NT2/D1 (cell line): ENCODE data around the gene SRCIN1.

Experiments
- DNase-seq: peaks from one replicate; pipeline ENCODE4 v3.0.0-alpha.2; 2011; ENCODE audit warnings: low read depth, low spot score
- H3K27me3 ChIP-seq: 2 replicates; pipeline ENCODE4 v1.6.0; 2011; ENCODE audit warnings: mild to moderate bottlenecking; ENCODE audit not compliant: insufficient read length, insufficient read depth
- H3K36me3 ChIP-seq: 2 replicates; pipeline ENCODE4 v1.6.1; 2011; ENCODE audit warnings: mild to moderate bottlenecking, low read length, mixed read lengths; ENCODE audit not compliant: insufficient read depth, insufficient read length
- H3K4me1 ChIP-seq: 2 replicates; pipeline ENCODE4 v1.5.1; 2011; ENCODE audit not compliant: insufficient read depth, insufficient read length
- H3K4me3 ChIP-seq: 2 replicates; pipeline ENCODE4 v1.5.1; 2011; ENCODE audit warnings: low read depth; ENCODE audit not compliant: insufficient read length
- H3K9ac ChIP-seq: 2 replicates; pipeline ENCODE4 v1.6.0; 2011; ENCODE audit warnings: low read depth; ENCODE audit not compliant: insufficient read length
- H3K9me3 ChIP-seq: 2 replicates; pipeline ENCODE4 v1.5.1; 2011; ENCODE audit warnings: mild to moderate bottlenecking, low read length; ENCODE audit not compliant: insufficient read depth
- SUZ12 ChIP-seq: IDR thresholded peaks from 2 replicates; pipeline ENCODE4 v1.6.1; 2011; ENCODE audit not compliant: insufficient read length, insufficient read depth; ENCODE audit errors: extremely low read depth
- YY1 ChIP-seq: IDR thresholded peaks from 2 replicates; pipeline ENCODE4 v1.6.1; 2011; ENCODE audit not compliant: insufficient read length, insufficient read depth
- ZNF274 ChIP-seq: IDR thresholded peaks from 2 replicates; pipeline ENCODE4 v1.6.1; 2011; ENCODE audit warnings: mild to moderate bottlenecking, low read depth, low read length

The SRCIN1 gene

GRCh38 chr17:38568845-38569510 lies 36.8 kb downstream of the SRCIN1 start:
- Histone ChIP-seq H3K9ac (no peak overlapping the region), H3K36me3 (no peaks in the 10 kb centered on the region), H3K4me1 (peaks cover 44% of the 10 kb centered on the region), H3K4me3 (no peak overlapping the region), H3K9me3 (no peaks in the 10 kb centered on the region), H3K27me3 (peaks cover 72% of the 10 kb centered on the region)
- TF ChIP-seq ZNF274 (no peak), SUZ12 (no peak), YY1 (no peak)
- DNase-seq = no peak

GRCh38 chr17:38568274-38568673 lies 37.5 kb downstream of the SRCIN1 start:
- no peak for TF ChIP-seq ZNF274
- TF ChIP-seq YY1 = no peak
- TF ChIP-seq SUZ12 = no peak
- peaks cover 41% of the 10 kb centered on the region for H3K4me1 ChIP-seq
- H3K9ac ChIP-seq = no peak overlapping the region
- no peak for DNase-seq
- H3K4me3 ChIP-seq = no peak overlapping the region
- no peaks in the 10 kb centered on the region for H3K9me3 ChIP-seq
- peaks cover 72% of the 10 kb centered on the region for H3K27me3 ChIP-seq
- H3K36me3 ChIP-seq = no peaks in the 10 kb centered on the region

- no peak overlapping the region for H3K9ac ChIP-seq
- H3K4me3 ChIP-seq = no peak overlapping the region
- peaks cover 76% of the 10 kb centered on the region for H3K27me3 ChIP-seq
- DNase-seq = no peak
- H3K36me3 ChIP-seq = no peaks in the 10 kb centered on the region
- H3K9me3 ChIP-seq = no peaks in the 10 kb centered on the region
- peaks cover 38% of the 10 kb centered on the region for H3K4me1 ChIP-seq
- TF ChIP-seq ZNF274 (no peak), SUZ12 (no peak), YY1 (no peak)
These were observed 38.4 kb downstream of the SRCIN1 start for GRCh38 chr17:38567350-38567749.

GRCh38 chr17:38566666-38567031 lies 39.1 kb downstream of the SRCIN1 start:
- no peaks in the 10 kb centered on the region for H3K36me3 ChIP-seq
- DNase-seq = no peak
- no peaks in the 10 kb centered on the region for H3K9me3 ChIP-seq
- no peak overlapping the region for H3K4me3 ChIP-seq
- peaks cover 75% of the 10 kb centered on the region for H3K27me3 ChIP-seq
- no peak overlapping the region for H3K9ac ChIP-seq
- H3K4me1 ChIP-seq = peaks cover 34% of the 10 kb centered on the region
- no peak for TF ChIP-seq YY1

GRCh38 chr17:38565853-38566665 lies 39.7 kb downstream of the SRCIN1 start:
- Histone ChIP-seq H3K4me3 (no peak overlapping the region), H3K4me1 (peaks cover 32% of the 10 kb centered on the region), H3K36me3 (no peaks in the 10 kb centered on the region), H3K9me3 (no peaks in the 10 kb centered on the region), H3K27me3 (peaks cover 69% of the 10 kb centered on the region), H3K9ac (no peak overlapping the region)
- TF ChIP-seq YY1 (no peak), ZNF274 (no peak), SUZ12 (no peak)
- DNase-seq = no peak

GRCh38 chr17:38564869-38565268 lies 40.9 kb downstream of the SRCIN1 start:
- Histone ChIP-seq H3K36me3 (no peaks in the 10 kb centered on the region), H3K9me3 (no peaks in the 10 kb centered on the region), H3K4me1 (peaks cover 41% of the 10 kb centered on the region), H3K27me3 (peaks cover 65% of the 10 kb centered on the region), H3K4me3 (no peak overlapping the region), H3K9ac (peak overlapping the region; percentile 33)
- no peak for TF ChIP-seq YY1
- no peak for TF ChIP-seq ZNF274
- TF ChIP-seq SUZ12 = no peak
- no peak for DNase-seq

GRCh38 chr17:38564254-38564837 lies 41.4 kb downstream of the SRCIN1 start:
- no peak for DNase-seq
- H3K9me3 ChIP-seq = no peaks in the 10 kb centered on the region
- no peaks in the 10 kb centered on the region for H3K36me3 ChIP-seq
- peak overlapping the region; percentile 62 for H3K4me3 ChIP-seq
- TF ChIP-seq YY1 (no peak), ZNF274 (no peak), SUZ12 (no peak)
- peak overlapping the region; percentile 84 for H3K9ac ChIP-seq
- peaks cover 42% of the 10 kb centered on the region for H3K4me1 ChIP-seq
- H3K27me3 ChIP-seq = peaks cover 60% of the 10 kb centered on the region
